Adrenal gland (tissue), 5 donors: Measurements from ENCODE around the gene TBX4.

ENCODE experiments used
- POLR2A ChIP-seq, 2 donors: fragments of 450-650 bp; IDR thresholded peaks; one replicate each; pipeline ENCODE4 v1.6.1; 2017; ENCODE audit warnings: antibody characterized with exemption in 2 of 2, mild to moderate bottlenecking in 2 of 2, moderate library complexity in 1 of 2
- TF ChIP-seq, protein P1 (sequence below), 6 experiments: fragments of 450-650 bp in 4 of 6; fragments of 200-600 bp in 2 of 6; sonication (generic) in 1 of 6; IDR thresholded peaks; 1 replicate in 5 of 6; 2 replicates in 1 of 6; pipeline versions ENCODE4 v1.5.1 to v1.8.0; 2016 to 2021; ENCODE audit warnings: antibody characterized with exemption in 6 of 6, mild to moderate bottlenecking in 2 of 6, moderate library complexity in 1 of 6
- donor health status: DM: no; HTN: no; CAD: no.

DNA sequence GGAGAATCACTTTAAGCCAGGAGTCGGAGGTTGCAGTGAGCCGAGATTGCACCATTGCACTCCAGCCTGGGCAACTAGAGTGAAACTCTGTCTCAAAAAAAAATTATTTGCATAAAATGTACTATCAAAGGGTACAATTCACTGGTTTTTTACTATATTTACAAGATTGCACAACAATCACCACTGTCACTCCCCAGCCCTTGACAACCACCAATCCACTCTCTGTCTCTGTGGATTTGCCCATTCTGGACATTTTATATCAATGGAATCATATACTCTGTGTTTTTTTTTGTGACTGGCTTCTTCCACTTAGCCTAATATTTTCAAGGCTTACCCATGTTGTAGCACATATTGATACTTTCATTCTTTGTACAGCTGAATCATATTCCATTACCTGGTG, 33.8 kb upstream of the TBX4 start:
- TF ChIP-seq, protein P1, sequence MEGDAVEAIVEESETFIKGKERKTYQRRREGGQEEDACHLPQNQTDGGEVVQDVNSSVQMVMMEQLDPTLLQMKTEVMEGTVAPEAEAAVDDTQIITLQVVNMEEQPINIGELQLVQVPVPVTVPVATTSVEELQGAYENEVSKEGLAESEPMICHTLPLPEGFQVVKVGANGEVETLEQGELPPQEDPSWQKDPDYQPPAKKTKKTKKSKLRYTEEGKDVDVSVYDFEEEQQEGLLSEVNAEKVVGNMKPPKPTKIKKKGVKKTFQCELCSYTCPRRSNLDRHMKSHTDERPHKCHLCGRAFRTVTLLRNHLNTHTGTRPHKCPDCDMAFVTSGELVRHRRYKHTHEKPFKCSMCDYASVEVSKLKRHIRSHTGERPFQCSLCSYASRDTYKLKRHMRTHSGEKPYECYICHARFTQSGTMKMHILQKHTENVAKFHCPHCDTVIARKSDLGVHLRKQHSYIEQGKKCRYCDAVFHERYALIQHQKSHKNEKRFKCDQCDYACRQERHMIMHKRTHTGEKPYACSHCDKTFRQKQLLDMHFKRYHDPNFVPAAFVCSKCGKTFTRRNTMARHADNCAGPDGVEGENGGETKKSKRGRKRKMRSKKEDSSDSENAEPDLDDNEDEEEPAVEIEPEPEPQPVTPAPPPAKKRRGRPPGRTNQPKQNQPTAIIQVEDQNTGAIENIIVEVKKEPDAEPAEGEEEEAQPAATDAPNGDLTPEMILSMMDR (IDR thresholded peaks at IDR 0.05), result no peak
- no peak for TF ChIP-seq POLR2A (IDR thresholded peaks at IDR 0.05)
